T-helper 2 cell treated with Interferon-gamma antibody and Interleukin-4, amounts not matched to agents 5 μg/mL and 100 μg/mL, for 36 hours (primary cell): ENCODE results near the gene CTIF.
A peak's percentile ranks its signal among the peaks of the same experiment; 100 is the strongest.

Experiments used
- DNase-seq: peaks from one replicate; pipeline ENCODE4 v3.0.0; 2021; ENCODE audit warnings: low spot score
- H3K27ac Mint-ChIP-seq: one replicate; pipeline ENCODE4 v1.8.0; 2021; ENCODE audit warnings: mild to moderate bottlenecking, mixed read lengths
- H3K27me3 Mint-ChIP-seq: one replicate; pipeline ENCODE4 v1.8.0; 2021; ENCODE audit warnings: low read depth, mixed read lengths
- H3K36me3 Mint-ChIP-seq: one replicate; pipeline ENCODE4 v1.8.0; 2021; ENCODE audit warnings: low read depth, mixed read lengths
- H3K4me1 Mint-ChIP-seq: one replicate; pipeline ENCODE4 v1.8.0; 2021; ENCODE audit warnings: low read depth, mixed read lengths
- H3K4me3 Mint-ChIP-seq: one replicate; pipeline ENCODE4 v1.8.0; 2022; ENCODE audit warnings: mild to moderate bottlenecking, moderate library complexity, mixed read lengths
- H3K9me3 Mint-ChIP-seq: one replicate; pipeline ENCODE4 v1.8.0; 2021; ENCODE audit warnings: mixed read lengths

Gene CTIF

GRCh38 chr18:48893061-48893607, 354.3 kb downstream of the CTIF start:
- Mint-ChIP-seq H3K36me3 (no peaks in the 10 kb centered on the region), H3K27me3 (no peaks in the 10 kb centered on the region), H3K27ac (no peak overlapping the region), H3K4me3 (no peak overlapping the region), H3K9me3 (no peaks in the 10 kb centered on the region), H3K4me1 (peaks cover 3% of the 10 kb centered on the region)
- no peak for DNase-seq

- Mint-ChIP-seq H3K9me3 (no peaks in the 10 kb centered on the region), H3K27ac (no peak overlapping the region), H3K27me3 (no peaks in the 10 kb centered on the region), H3K4me3 (no peak overlapping the region), H3K36me3 (no peaks in the 10 kb centered on the region), H3K4me1 (peaks cover 3% of the 10 kb centered on the region)
- DNase-seq = no peak
Measured at GRCh38 chr18:48893608-48894600, 355.1 kb downstream of the CTIF start.

- Mint-ChIP-seq H3K4me3 (no peak overlapping the region), H3K4me1 (peaks cover 3% of the 10 kb centered on the region), H3K27me3 (no peaks in the 10 kb centered on the region), H3K9me3 (no peaks in the 10 kb centered on the region), H3K27ac (no peak overlapping the region), H3K36me3 (no peaks in the 10 kb centered on the region)
- DNase-seq = no peak
Measured at GRCh38 chr18:48894799-48895346, 356.0 kb downstream of the CTIF start.

GRCh38 chr18:48896326-48896874, 357.6 kb downstream of the CTIF start:
- Mint-ChIP-seq H3K9me3 (no peaks in the 10 kb centered on the region), H3K27ac (peak overlapping the region; percentile 55), H3K4me1 (peaks cover 7% of the 10 kb centered on the region), H3K4me3 (no peak overlapping the region), H3K36me3 (no peaks in the 10 kb centered on the region), H3K27me3 (no peaks in the 10 kb centered on the region)
- no peak for DNase-seq

- Mint-ChIP-seq H3K4me3 (no peak overlapping the region), H3K27me3 (no peaks in the 10 kb centered on the region), H3K27ac (peak overlapping the region; percentile 55), H3K36me3 (no peaks in the 10 kb centered on the region), H3K4me1 (peaks cover 7% of the 10 kb centered on the region), H3K9me3 (no peaks in the 10 kb centered on the region)
- DNase-seq = peak; percentile 57
Measured at GRCh38 chr18:48896875-48897511, 358.2 kb downstream of the CTIF start.

- Mint-ChIP-seq H3K9me3 (no peaks in the 10 kb centered on the region), H3K36me3 (no peaks in the 10 kb centered on the region), H3K27me3 (no peaks in the 10 kb centered on the region), H3K4me3 (no peak overlapping the region), H3K4me1 (peaks cover 7% of the 10 kb centered on the region), H3K27ac (no peak overlapping the region)
- no peak for DNase-seq
Measured at GRCh38 chr18:48897531-48897930, 358.7 kb downstream of the CTIF start.

- no peak for DNase-seq
- Mint-ChIP-seq H3K4me3 (no peak overlapping the region), H3K9me3 (no peaks in the 10 kb centered on the region), H3K27me3 (no peaks in the 10 kb centered on the region), H3K27ac (no peak overlapping the region), H3K4me1 (peaks cover 7% of the 10 kb centered on the region), H3K36me3 (no peaks in the 10 kb centered on the region)
Measured at GRCh38 chr18:48898521-48898920, 359.7 kb downstream of the CTIF start.

GRCh38 chr18:48899558-48900174, 360.8 kb downstream of the CTIF start:
- H3K4me1 Mint-ChIP-seq = peaks cover 7% of the 10 kb centered on the region
- peaks cover 3% of the 10 kb centered on the region for H3K27me3 Mint-ChIP-seq
- no peak overlapping the region for H3K4me3 Mint-ChIP-seq
- peaks cover 9% of the 10 kb centered on the region for H3K9me3 Mint-ChIP-seq
- no peaks in the 10 kb centered on the region for H3K36me3 Mint-ChIP-seq
- DNase-seq = no peak
- H3K27ac Mint-ChIP-seq = no peak overlapping the region

- H3K27ac Mint-ChIP-seq = no peak overlapping the region
- peaks cover 2% of the 10 kb centered on the region for H3K36me3 Mint-ChIP-seq
- DNase-seq = no peak
- H3K27me3 Mint-ChIP-seq = peaks cover 10% of the 10 kb centered on the region
- H3K9me3 Mint-ChIP-seq = peaks cover 17% of the 10 kb centered on the region
- H3K4me3 Mint-ChIP-seq = no peak overlapping the region
- H3K4me1 Mint-ChIP-seq = peaks cover 7% of the 10 kb centered on the region
Measured at GRCh38 chr18:48900469-48900868, 361.6 kb downstream of the CTIF start.

- no peak for DNase-seq
- H3K27ac Mint-ChIP-seq = peak overlapping the region; percentile 27
- H3K27me3 Mint-ChIP-seq = peaks cover 12% of the 10 kb centered on the region
- H3K4me1 Mint-ChIP-seq = peaks cover 7% of the 10 kb centered on the region
- peaks cover 2% of the 10 kb centered on the region for H3K36me3 Mint-ChIP-seq
- H3K4me3 Mint-ChIP-seq = no peak overlapping the region
- H3K9me3 Mint-ChIP-seq = peaks cover 18% of the 10 kb centered on the region
Measured at GRCh38 chr18:48901145-48902022, 362.6 kb downstream of the CTIF start.

GRCh38 chr18:48902023-48902855, 363.4 kb downstream of the CTIF start:
- Mint-ChIP-seq H3K9me3 (peaks cover 18% of the 10 kb centered on the region), H3K4me3 (no peak overlapping the region), H3K36me3 (peaks cover 2% of the 10 kb centered on the region), H3K27me3 (peaks cover 13% of the 10 kb centered on the region), H3K4me1 (peaks cover 4% of the 10 kb centered on the region), H3K27ac (no peak overlapping the region)
- no peak for DNase-seq
